ENCODE data around the gene TSPEAR.
"Not testable (repeated sequence)": the region's sequence is repeated elsewhere in the genome, so short reads cannot be mapped to it uniquely, and the experiment has no call there.

Gene TSPEAR

DNA sequence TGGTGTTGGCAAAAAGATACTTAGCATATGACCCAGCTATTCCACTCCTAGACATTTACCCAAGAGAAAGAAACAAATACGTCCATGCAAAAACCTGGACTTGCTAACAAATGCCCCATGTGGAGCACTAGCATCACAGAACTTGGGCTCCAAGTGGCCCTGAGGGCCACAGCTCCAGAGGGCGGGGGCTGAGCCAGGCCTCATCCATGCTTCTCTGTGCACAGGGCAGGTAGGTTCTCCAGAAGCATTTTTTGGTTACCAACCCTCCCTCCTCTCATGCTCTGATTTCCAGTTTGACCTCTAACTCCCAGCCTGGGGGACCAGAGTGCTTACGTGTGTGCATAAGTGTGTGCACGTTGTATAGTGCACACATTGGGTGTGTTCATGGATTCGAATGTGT, 46.7 kb downstream of the TSPEAR start:
- H3K4me3 ChIP-seq (ENCODE audit: low read depth, low read length): no peak overlapping the region
- TF ChIP-seq, protein P1, sequence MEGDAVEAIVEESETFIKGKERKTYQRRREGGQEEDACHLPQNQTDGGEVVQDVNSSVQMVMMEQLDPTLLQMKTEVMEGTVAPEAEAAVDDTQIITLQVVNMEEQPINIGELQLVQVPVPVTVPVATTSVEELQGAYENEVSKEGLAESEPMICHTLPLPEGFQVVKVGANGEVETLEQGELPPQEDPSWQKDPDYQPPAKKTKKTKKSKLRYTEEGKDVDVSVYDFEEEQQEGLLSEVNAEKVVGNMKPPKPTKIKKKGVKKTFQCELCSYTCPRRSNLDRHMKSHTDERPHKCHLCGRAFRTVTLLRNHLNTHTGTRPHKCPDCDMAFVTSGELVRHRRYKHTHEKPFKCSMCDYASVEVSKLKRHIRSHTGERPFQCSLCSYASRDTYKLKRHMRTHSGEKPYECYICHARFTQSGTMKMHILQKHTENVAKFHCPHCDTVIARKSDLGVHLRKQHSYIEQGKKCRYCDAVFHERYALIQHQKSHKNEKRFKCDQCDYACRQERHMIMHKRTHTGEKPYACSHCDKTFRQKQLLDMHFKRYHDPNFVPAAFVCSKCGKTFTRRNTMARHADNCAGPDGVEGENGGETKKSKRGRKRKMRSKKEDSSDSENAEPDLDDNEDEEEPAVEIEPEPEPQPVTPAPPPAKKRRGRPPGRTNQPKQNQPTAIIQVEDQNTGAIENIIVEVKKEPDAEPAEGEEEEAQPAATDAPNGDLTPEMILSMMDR (IDR thresholded peaks at IDR 0.05; ENCODE audit: low read depth, low read length): no peak

DNA sequence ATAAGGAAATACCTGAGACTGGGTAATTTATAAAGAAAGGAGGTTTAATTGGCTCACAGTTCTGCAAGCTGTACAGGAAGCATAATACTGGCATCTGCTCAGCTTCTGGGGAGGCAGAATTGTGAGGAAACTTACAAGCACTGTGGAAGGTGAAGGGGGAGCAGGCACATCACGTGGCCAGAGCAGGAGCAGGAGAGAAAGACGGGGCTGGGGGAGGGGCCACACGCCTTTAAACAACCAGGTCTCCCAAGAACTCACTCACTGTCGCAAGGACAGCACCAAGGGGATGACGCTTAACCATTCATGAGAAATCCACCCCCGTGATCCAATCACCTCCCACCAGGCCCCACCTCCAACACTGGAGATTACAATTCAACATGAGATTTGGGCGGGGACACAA, 49.8 kb downstream of the TSPEAR start:
- H3K4me3 ChIP-seq (ENCODE audit: low read depth, low read length): not testable (repeated sequence)

DNA sequence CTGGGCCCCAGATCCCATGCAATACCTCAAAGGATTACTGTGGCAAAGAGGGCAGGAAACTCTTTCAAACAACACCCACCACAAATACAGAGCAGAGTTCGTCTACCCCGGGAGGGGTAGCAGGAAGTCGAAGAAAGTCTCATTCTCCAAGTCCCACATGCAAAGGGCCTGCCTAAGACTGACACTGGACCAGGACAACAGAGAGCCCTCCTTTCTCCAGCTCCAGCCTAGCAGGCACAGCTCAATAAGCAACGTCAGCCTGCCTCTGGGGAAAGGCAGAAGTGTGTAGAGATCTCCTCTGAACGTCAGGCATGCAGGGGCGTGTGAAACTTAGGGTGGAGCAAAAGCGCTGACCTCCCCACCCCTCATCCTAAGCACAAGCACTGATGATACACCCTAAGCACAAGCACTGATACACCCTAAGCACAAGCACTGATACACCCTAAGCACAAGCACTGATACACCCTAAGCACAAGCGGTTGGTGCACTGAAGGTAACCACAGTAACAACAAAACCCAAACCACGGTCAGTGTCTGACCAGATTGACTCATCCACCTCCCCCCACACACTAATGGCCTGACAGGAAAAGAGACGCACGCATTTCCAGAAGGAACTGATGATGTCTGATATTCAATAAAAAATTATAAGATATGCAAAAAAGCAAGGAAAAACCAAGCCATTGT, 52.3 kb downstream of the TSPEAR start:
- H3K4me3 ChIP-seq (ENCODE audit: low read depth, low read length): no peak overlapping the region
- TF ChIP-seq, protein P1 (IDR thresholded peaks at IDR 0.05; ENCODE audit: low read depth, low read length): no peak

DNA sequence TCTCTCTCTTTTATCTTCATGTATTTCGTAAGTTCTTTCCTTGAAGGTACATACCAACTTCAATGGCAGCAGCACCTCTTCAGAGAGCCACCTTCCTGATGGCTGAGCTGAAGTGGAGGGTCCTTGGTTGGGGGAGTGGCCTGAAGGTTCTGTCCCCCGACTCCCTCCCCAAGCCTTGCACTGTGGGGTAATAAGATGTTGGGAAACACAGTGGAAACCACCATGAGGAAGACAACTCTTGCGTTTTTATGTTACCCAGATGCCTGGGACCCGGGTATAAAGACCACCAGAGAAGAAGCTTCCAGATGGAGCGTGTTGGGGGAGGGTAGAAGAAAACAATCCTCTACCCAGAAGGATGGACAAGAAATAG, 52.8 kb downstream of the TSPEAR start:
- H3K4me3 ChIP-seq (ENCODE audit: low read depth, low read length): no peak overlapping the region
- TF ChIP-seq, protein P1 (IDR thresholded peaks at IDR 0.05; ENCODE audit: low read depth, low read length): no peak

DNA sequence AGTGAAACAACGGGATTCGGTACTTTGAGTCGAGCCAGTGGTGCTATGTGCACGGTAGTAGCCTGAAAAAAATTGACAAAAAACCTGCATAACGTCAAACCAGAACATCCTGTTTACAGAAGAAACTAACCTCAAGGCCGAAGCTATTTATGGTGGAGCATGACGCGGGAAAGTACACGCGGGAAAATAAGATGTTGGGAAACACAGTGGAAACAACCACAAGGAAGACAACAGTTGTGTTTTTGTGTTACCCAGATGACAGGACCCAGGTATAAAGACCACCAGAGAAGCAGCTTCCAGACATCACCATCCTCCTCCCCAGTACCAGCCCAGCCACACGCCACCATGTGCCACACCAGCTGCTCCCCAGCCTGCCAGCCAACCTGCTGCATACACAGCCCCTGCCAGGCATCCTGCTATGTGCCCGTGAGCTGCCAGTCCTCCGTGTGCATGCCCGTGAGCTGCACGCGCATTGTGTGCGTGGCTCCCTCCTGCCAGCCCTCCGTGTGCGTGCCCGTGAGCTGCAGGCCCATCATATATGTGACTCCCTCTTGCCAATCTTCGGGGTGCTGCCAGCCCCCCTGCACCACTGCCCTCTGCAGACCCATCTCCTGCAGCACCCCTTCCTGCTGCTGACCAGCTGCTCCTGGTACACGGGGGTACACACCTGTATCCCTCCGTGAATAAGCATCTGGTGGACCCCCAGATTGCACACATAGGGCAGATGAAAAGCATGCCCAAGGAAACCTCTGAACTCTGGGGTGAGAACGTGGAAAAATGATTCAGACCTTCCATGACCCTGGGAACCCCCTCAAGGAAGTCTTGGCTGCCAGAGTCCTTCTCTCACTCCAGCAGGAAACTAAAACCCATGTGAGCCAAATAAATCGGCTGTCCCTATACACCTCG, 53.5 kb downstream of the TSPEAR start, which contains the start of gene KRTAP12-3:
TSS of gene KRTAP12-3 (plus strand) at position 298 of the 906 bp plus-strand sequence. CDS start at position 346, 48 bp downstream.
- TF ChIP-seq, protein P1 (IDR thresholded peaks at IDR 0.05; ENCODE audit: low read depth, low read length): no peak
- no peak within 1 kb of the TSS for H3K4me3 ChIP-seq (ENCODE audit: low read depth, low read length)

DNA sequence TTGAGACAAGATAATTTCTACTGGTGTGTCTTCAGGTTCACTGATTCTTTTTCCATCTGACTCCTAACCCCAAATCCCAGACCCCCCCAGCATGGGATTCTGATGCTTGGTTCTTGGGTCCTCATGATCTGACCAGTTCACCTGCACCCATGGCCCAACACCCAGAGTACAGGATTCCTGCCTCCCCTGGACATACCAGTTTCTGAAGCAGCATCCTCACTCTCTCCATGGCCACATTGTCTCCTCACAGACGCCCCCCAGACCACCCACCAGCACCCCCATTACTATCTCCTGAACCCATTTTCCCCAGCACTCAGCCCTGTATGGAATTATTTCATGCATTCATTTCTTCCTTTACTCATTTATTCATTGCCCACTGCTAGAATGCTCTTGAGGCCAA, 54.5 kb downstream of the TSPEAR start:
- H3K4me3 ChIP-seq (ENCODE audit: low read depth, low read length): no peak overlapping the region
- TF ChIP-seq, protein P1 (IDR thresholded peaks at IDR 0.05; ENCODE audit: low read depth, low read length): no peak

DNA sequence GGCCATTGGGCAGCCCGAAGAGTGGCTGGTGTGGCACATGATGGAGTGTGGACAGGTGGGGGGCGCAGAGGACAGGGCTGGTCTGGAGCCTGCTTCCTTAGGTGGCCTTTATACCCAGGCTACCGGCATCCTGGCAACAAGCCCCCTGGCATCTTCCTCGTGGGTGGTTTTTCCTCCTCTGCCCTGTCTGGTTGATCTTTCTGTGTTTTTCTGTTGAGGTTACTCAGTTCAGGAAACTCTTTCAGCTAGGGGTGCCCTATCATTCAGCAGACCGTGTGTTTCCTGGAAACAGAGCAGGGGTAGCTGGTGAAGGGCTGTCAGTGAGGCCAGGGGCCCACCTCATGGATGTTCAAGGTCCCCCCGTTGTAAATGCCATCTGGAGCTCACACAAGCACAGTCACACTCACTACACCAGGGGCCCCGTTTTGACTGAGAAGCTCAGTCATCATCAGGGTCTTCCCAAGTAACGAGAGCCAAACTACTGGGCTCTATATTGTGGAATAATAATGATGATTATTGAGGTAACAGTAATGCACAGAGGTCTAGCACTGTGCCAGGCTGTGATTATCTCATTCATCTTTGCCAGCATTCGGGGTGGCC, 56.7 kb downstream of the TSPEAR start, which contains the start of gene KRTAP12-4:
TSS of gene KRTAP12-4 (minus strand) at position 84 of the 600 bp plus-strand sequence. CDS start at position 39, 45 bp downstream.
- TF ChIP-seq, protein P1 (IDR thresholded peaks at IDR 0.05; ENCODE audit: low read depth, low read length): no peak
- H3K4me3 ChIP-seq (ENCODE audit: low read depth, low read length): no peak within 1 kb of the TSS

Data from WI38 (cell line).